NCI-H2081 treated with DMSO at 0.1 percent for 48 hours (cell line): Measurements from ENCODE around the gene LFNG.

Experiments
- DNase-seq: peaks from one replicate; lab custom pipeline; 2025; lab: John Stamatoyannopoulos, UW

LFNG gene

GRCh38 chr7:2483494-2483893 is 36.1 kb upstream of the LFNG start:
- no peak for DNase-seq

GRCh38 chr7:2484868-2485267 is 34.7 kb upstream of the LFNG start:
- DNase-seq, result no peak

- no peak for DNase-seq
These were observed 31.8 kb upstream of the LFNG start for GRCh38 chr7:2487586-2488271.

GRCh38 chr7:2488272-2488645 is 31.3 kb upstream of the LFNG start:
- no peak for DNase-seq

- no peak for DNase-seq
These were observed 30.9 kb upstream of the LFNG start for GRCh38 chr7:2488681-2489080.

GRCh38 chr7:2490181-2490651 is 29.4 kb upstream of the LFNG start:
- no peak for DNase-seq

- no peak for DNase-seq
These were observed 27.5 kb upstream of the LFNG start for GRCh38 chr7:2492038-2492437.

- no peak for DNase-seq
These were observed 26.1 kb upstream of the LFNG start for GRCh38 chr7:2493205-2494164.

GRCh38 chr7:2494191-2495130 is 25.1 kb upstream of the LFNG start:
- DNase-seq, result no peak

GRCh38 chr7:2495418-2496299 is 23.9 kb upstream of the LFNG start:
- DNase-seq, result no peak

- no peak for DNase-seq
These were observed 23.2 kb upstream of the LFNG start for GRCh38 chr7:2496375-2496774.

- no peak for DNase-seq
These were observed 22.5 kb upstream of the LFNG start for GRCh38 chr7:2497065-2497464.

- no peak for DNase-seq
These were observed 21.9 kb upstream of the LFNG start for GRCh38 chr7:2497500-2498336.

GRCh38 chr7:2498708-2499107 is 20.9 kb upstream of the LFNG start:
- no peak for DNase-seq

GRCh38 chr7:2499181-2499580 is 20.4 kb upstream of the LFNG start:
- DNase-seq, result no peak

GRCh38 chr7:2499719-2500430 is 19.7 kb upstream of the LFNG start:
- DNase-seq, result no peak

- DNase-seq, result no peak
These were observed 18.9 kb upstream of the LFNG start for GRCh38 chr7:2500701-2501100.

GRCh38 chr7:2501947-2502646 is 17.5 kb upstream of the LFNG start:
- DNase-seq, result no peak

- no peak for DNase-seq
These were observed 17.0 kb upstream of the LFNG start for GRCh38 chr7:2502647-2502966.
